OCI-M2 (cell line): ENCODE results near the gene CADM1.

Experiments
- DNase-seq: peaks from one replicate; lab custom pipeline; 2025; ENCODE audit not compliant: unreplicated experiment; lab: John Stamatoyannopoulos, UW

CADM1 gene

DNA sequence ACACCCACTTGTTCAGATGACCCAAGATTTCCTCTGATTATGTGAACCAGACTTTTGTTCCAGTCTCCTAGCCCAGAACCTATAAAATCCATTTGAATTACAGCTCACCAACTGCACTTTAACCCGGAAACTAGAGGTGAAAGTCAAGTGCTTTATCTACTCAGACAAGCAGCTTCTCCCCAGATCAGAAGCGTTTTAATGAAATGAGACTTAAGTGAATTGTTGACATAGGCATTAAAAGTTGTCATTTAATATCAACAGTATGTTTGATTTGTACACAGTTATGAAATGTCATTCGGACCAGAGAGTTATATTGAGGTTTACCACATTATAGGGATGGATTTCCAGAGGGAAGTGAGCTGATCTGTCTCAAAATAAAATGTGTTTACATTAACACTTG is 52.0 kb downstream of the CADM1 start:
- DNase-seq: no peak

DNA sequence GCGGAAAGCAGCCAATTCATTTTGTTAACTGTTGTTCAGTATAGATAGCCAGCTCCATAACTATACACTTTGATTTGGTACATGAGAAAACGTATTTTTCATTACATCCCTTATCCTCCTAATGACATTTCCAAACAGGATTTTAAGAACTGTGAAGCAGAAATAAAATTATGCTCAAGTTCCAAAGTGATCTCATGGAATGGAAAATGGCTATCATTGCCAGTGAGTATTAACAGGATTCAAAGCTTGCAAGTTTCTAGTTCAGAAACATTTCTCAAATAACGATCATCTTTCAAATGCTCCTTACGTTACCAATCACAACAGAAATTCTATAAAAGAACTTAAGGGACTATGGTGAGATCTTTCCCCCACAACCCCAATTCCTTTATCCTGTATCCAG is 53.7 kb downstream of the CADM1 start:
- no peak for DNase-seq

DNA sequence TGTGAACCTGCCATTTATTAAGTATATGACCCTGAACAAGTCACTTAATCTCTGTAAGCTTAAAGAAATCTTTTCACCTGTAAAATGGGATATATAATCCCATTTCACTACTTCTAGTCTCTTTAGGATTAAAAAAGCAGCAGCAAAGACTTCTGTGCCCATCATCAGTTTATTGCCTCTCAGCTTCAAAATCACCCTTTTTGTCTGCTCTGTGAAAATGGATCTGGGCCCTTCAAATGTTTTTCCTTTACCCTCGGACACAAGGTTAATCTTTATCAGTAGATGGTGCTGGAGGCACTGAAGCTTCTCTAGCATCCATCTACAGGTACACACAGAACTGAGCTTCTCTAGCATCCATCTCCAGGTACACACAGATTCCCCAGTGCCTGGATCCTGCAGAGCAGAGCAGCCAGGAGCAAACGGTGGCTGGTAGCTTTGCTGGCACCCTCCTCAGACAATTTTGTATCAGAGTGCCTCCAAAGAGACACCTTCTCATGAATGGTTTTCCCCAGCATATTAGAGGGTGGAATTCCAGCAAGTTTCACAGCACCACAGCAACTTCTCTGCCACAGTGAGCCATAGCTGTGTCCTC is 56.8 kb downstream of the CADM1 start:
- DNase-seq: no peak

DNA sequence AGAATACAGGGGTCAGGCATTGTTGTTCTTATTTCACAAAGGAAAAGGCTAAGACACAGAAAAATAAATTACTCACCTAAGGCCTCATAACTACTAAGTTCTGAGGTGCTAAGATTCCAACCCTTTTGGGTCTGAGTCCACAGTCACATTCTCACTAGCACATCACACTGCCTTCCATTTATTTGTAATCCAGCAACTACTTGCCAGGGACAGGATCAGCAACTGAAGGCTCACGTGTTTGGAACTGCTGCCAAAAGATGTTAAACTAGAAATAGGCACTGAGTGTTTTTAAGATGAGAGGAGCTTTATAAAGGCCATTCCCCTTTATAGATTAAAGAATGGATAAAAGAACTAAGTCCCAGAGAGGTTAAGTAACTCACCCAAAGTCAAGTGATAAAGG is 58.0 kb downstream of the CADM1 start:
- no peak for DNase-seq

DNA sequence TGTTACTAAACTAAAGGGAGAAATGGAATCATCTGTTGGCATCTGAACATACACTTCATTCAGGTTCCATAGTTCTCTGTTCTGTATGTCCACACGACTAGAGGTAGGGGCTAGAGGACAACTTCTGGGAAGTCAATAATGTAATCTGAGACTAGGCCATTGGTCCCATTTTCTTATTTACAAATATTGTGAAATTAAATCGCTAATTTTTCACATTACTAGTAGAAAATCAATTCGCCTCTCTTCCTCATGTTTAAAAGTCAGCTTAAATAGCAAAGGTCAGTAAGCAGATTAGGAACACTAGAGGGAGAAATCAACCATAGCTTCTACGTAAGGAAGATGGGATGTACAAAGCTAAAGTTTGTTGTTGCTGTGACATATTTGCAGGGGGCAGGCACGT is 59.7 kb downstream of the CADM1 start:
- DNase-seq: no peak

DNA sequence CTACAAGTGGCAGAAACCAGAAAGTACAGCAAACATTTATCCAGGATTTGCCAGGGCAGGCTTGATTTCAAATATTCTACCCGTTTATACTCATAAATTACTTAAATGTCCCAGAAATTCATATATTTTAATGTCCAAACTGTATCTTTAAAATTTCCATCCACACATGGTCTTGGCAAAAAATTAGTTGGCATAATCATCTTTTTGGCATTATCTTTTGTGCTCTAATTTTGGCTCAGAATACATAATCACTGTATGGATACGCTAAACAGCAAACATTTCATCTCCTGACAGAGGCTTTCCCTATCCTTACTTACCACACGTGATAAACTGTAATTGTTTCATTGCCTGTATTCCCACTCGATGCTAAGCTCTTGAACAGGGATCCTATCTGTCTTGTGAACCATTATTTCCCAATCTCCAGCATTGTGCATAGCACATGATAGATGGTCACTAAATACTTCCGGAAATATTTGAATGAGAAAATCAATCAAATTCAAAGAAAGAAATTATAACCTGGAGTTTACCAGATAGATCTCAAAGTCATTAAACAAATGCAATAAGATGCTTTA is 64.2 kb downstream of the CADM1 start:
- DNase-seq: no peak

DNA sequence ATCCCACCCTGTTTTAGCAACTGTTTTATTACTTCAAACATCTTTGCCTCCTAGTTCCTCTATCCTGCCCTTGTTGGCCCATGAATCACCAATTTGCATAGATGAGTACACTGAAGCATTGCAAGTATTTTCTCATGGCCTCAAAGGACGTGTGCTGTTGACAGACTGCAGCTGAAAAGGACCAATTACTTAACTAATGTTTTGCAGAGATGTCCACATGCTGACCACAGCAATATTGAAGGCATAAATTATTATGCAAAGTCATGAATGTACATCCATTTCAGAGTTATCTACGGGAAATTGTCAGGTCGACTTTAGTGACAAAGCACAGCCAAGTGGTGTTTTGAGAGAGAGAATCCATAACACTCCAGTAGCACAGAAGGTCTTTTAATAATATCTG is 64.8 kb downstream of the CADM1 start:
- DNase-seq: no peak

DNA sequence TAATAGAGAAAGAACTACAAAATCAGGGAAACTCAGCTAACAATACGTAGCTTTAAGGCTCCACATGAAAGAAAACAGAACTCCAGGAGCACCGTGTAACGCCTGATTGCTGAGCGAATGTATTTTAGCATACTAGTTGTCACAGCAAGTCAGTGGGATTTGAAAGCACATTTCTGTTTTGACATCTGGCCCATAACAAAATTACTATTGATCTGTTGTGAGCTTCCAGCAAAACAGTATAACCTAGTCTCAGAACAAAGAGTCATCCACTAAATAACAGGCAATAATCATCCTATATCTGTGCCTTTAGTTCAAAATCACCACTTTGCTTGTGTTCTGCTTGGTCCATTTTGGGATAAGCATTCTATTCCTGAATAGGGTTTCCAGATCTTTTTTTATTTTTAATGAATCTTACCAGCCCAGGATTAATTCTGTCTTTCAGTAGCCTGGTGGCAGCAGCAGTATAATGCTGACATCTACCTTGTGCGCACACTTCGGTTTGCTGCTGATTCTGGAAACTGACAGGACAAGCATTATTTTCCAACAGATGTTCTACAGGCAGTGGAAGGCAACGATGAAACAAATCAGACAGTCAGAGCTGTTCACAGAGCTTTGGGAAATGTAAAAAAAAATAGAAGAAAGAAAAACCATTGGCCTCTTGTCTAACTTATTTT is 66.2 kb downstream of the CADM1 start:
- no peak for DNase-seq

DNA sequence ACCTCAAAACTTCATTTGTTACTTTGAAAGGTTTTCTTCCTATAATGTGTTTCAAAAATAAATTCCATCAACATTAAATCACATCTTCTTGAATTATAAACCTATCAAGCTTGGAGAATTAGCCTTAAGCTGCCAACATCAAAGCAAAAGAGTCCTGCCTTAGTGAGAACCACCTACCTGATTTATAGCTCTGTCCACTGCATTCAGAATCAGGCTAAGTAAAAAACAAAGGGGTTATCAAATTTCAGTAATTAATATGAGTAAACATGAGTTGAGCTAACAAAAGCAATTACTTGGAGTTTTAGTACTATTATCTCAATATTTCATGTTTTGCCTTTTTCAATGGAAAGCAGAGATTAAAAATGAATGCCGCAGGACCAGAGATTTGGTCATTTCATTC is 73.9 kb downstream of the CADM1 start:
- no peak for DNase-seq

DNA sequence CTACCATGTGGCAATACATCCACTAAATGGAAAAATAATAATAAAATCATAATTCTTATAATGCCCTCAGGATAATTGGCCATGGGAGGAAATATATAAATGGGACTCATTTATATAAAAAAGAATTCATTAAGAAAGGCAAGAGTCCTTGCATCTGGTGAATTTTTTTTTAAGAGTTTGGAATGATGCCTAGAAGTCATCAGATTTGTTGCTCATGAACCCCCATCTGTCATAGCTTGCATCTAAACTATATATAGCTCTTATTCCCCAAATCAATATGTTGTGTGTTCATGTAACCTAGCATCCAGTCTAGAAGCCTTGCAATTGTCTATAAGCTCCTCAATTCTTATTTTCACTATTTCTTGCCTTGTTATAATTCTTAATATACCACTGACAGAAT is 75.9 kb downstream of the CADM1 start:
- no peak for DNase-seq

DNA sequence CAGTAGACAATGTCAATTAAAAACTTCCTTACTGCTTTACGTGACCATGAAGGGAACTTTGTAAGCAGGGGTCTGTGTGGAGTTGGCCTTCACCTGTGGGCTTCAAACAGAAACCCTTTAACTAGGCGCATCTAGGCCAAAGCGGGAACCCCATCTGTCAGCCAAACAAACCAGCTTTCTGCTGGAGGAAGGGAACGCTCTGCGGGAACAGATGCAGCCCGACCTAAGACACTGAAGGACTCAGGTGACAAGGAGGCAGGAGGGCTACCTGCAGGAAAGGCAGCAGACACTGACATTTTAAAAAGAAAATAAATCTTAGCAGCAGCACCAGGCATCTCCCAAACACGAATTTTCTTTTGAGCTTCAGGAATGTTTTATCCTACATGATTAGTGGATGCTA is 78.4 kb downstream of the CADM1 start:
- no peak for DNase-seq

DNA sequence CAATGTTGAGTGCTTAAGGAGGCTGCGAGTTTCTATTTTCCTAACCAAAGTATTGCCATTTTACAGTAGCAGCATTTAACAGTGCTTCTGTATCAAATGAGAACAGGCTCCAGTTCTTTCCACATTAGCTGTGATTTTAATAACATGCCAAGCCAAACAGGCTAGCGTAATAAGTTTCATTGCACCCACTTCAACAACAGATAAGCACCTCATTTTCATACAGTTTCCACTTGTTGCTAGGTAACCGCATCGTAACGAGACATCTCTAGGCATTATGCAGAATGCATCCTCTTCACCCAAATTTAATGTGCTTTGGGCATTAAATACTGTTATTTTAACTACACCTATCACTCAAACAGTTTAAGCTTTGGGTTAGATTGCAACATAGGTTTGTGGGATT is 79.0 kb downstream of the CADM1 start:
- no peak for DNase-seq

DNA sequence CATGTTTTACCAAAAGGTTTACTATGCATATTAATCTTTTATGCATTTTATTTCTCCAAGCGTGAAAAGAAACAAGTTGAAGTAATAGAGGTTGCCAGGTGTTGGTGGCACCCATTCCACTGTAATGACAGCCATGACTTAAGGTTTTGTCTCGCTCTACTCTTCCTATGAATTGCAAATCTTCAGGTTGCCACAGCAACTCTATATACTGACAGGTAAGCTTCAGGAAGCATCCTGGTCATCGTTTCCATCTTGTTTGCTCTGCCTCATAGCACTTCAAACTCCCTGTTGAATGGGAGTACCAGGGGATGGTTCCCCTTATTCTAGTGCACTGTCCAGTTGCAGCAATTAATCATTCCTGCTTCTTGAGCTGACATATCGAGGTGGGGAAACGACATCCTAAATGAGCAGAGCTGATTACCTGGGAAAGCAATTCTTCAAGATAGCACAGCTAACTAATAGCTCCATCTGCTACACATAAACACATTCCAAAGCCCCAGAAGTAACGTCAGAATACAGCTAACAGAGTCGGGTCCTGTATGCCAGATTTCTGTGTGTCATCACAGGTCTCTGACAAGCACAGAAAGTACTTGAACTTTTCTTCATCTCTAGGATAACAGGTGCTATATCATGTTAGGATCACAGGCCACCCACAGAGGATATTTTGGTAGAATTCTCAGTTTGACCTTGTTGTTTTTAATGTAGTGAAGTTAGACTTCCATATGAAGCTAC is 80.3 kb downstream of the CADM1 start:
- DNase-seq: no peak

DNA sequence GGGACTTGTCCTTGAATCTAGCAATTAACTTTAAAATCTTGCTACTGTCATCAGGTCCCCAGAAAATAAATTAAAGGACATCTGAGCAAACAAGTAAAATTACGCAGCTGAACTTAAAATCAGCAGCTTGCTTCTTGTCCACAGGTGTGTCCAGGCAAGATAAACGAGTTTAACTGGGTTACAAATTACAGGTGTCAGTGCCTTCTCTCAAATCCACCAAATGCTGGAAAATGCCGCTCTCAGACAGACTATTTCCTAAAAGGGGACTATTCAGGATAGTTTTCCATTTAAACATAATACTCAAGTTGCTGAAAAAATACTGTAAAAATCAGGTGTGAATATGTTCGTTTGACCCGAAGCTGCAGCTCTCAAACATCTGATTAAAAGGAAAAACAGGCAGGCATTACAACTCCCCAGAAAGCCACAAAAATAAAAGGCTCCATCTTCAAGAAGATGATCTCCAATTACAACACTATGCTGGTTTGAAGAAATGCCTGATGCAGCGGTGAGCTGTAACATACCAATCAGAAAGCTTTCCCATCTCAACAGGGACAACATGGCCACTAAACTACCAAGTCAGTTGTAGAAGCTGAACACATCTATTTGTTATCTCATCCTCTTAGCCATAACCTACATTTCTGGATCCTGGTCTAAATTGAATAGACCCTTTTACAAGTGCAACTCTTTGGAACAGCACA is 82.1 kb downstream of the CADM1 start:
- DNase-seq: no peak

DNA sequence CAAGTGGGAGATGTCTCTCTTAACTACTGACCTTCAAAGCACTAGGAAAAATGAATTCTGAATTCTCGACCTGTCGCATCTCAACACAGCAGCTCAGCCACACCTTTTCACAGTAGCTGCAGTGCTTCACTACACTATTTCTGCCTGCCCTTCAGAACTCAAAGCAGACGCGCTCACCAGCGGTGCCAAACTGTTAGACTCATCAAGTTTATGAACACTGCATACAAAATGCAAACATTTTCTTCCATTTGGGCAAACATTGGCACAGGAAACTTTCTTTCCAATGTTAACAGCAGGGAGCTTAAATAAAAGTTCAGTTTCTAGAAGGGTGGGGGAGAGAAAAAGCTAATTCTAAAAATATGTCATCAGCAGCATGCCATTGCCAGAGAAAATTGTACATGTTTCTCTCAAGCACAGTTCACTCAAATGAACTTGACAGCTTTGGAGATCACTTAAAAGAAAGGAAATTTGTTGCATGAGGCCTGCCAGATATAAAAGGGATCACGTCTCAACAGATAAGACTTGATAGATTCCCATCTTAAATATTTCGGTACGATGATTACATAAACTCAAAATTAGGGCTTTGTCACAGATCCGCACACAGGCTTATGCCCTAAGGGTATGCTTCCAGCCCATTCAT is 82.7 kb downstream of the CADM1 start:
- no peak for DNase-seq

DNA sequence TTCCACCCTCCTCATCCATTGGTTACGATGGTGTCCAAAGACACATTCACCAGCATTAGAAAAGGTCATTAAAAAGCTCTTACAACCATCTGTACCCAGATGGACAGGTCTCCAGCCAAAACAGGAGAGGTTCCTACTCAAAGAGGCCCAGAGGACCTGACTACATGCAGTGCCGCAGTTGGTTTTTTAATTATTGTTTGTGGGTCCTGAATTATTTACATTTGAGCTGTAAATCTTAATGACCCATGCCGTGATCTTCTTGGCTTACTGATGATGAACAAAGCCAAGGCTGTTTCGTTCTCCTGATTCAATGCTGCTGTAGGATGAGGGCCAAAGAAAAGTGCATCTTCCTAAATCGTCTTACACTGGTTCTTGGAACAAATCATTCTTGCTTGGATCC is 83.7 kb downstream of the CADM1 start:
- DNase-seq: no peak

DNA sequence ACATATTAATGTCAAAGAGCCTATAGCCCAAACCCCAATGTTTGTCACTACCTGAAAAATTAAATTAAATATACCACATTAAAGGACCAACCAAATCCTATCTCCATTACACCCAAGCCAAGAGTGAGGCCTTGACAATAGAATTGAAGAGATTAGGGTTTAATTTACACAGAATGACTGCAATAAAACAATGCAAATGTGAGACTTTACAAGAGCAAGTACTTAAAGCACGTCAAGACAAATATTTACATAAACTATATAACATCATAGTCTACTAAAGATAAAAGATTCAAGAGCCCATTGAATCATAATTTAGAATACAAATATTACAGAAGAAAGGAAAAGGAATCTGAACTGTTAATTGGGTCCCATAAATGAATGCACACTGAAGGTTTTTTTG is 85.6 kb downstream of the CADM1 start:
- no peak for DNase-seq

DNA sequence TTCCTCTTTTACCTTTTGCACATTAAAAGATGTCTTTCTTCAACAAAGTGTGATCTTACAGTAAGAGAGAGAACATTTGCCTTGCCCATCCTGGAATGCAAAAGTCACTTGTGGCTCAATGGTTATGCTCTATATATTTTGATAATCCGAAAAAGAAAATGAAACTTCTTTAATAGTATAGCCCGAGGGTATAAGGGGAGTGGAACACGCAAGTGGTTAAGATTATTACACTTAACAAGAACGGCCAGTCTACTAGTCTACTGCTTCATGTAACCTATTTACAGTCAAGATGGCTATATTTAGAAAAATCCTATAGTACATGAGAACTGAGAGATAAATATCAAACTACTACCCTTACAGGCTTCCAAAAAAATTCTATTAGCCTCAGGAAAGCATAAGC is 86.1 kb downstream of the CADM1 start:
- no peak for DNase-seq

DNA sequence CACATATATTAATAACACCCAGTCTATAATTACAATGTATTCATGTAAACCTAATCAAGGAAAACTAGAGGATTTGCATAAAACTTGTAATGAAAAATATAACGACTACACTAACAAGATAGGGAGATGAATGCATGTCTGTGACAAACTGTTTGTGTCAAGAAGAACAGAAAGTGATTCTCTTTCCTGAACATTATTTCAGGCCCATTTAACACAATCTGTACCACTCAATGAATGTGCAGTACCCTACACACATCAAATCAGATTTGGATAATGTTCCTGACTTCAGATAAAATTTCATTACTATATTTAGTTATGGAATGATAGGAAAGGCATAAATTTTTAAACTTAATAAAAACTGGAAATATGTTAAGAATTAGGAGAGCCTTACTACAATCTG is 93.1 kb downstream of the CADM1 start:
- DNase-seq: no peak

DNA sequence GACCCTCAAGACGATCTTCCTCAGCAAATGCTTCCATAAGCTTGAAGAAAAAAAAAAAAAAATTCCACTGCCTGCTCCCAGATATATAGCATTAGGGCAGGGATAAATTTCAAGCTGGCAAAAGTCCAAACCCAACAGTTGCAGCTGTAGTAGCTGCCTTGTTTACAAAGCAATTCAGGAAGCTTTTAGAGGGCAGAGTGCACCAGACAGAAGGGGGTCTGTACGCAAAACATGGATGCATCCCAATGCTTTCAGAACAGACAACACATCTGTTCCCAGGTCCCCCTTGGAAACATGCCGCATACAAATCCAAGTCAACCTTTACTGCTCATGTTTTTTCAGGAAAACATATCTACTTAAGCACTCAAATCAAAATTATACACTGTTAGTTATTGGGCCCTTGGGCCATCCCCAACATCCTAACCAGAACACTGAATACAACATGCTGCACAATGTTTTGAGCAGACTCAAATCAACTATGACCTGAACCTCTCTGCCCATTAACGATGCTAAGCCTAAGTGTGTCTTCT is 94.5 kb downstream of the CADM1 start:
- no peak for DNase-seq

DNA sequence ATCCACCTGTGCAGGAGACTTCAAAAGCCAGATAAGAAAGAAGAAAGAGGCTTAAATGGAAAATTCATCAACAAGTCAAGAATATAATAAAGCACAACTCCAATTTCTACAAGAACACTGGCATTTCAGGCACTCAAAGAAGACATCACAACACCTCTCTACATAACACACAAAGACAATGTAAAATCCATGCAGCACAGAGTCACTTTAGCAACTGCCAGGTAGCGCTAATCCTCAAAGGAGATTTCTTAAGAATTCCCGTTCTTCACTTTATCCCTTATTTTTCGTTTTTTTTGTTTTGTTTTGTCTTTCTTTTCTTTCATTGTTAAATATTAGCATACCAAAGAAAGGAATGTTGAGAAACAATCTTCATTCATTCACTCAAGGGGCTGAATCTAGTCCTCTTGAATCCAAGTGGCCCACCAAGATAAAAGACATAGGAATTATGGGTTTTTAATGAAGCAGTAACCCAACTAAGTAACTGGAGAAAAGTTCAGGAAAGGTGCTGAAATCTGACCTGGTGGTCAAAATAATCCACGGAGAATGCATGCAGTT is 95.0 kb downstream of the CADM1 start:
- no peak for DNase-seq
